Fibroblast of peridontal ligament (primary cell): ENCODE measurements around the gene ENTREP3.

Experiments used
- DNase-seq: peaks from one replicate; pipeline ENCODE4 v3.0.0-alpha.2; 2010; ENCODE audit errors: extremely low read depth

ENTREP3 gene

DNA sequence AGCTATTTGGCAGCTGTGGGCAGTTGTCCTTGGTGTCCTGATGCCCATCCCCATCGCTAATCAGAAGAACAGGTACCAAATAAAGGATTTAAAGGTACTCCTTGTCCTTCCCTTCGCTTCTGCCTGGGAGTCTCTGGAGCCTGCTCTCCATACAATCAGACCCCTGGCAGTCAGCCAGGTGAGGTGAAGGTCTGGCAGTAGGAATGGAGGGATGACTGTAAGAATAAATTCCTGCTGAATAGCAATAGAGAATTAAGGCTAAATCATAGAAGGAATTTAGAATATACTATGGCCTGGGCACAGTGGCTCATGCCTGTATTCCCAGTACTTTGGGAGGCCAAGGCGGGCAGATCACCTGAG is 56.8 kb downstream of the ENTREP3 start:
- DNase-seq: no peak

GRCh38 chr1:155197901-155198546 is 57.3 kb downstream of the ENTREP3 start:
- no peak for DNase-seq
